Stomach (tissue), 4 donors: ENCODE results near the gene MED12L.

Experiments used
- CTCF ChIP-seq, 7 experiments: fragments of 450-650 bp in 4 of 7; fragments of 200-600 bp in 3 of 7; sonication (generic) in 3 of 7; IDR thresholded peaks; one replicate each; pipeline ENCODE4 v1.5.1; 2016 to 2019; ENCODE audit warnings: antibody characterized with exemption in 7 of 7, control low read depth in 2 of 7, mild to moderate bottlenecking in 1 of 7
- POLR2AphosphoS5 ChIP-seq, 3 donors: sonication (generic); formaldehyde crosslinking; IDR thresholded peaks; one replicate each; pipeline ENCODE4 v1.6.1; 2016; ENCODE audit warnings: antibody characterized with exemption in 3 of 3

- TF ChIP-seq CTCF (IDR thresholded peaks at IDR 0.05) (no peak), POLR2AphosphoS5 (IDR thresholded peaks at IDR 0.05) (no peak)
Measured at GRCh38 chr3:151423091-151423490, 337.6 kb downstream of the MED12L start.
